SKM-1 treated with dmso at 0.1 percent for 144 hours (cell line): ENCODE data around the gene NUCKS1.
"Not testable (repeated sequence)": the region's sequence is repeated elsewhere in the genome, so short reads cannot be mapped to it uniquely, and the experiment has no call there.

ENCODE experiments used
- DNase-seq: peaks from one replicate; lab custom pipeline; 2025; ENCODE audit not compliant: unreplicated experiment; lab: John Stamatoyannopoulos, UW

NUCKS1 gene

DNA sequence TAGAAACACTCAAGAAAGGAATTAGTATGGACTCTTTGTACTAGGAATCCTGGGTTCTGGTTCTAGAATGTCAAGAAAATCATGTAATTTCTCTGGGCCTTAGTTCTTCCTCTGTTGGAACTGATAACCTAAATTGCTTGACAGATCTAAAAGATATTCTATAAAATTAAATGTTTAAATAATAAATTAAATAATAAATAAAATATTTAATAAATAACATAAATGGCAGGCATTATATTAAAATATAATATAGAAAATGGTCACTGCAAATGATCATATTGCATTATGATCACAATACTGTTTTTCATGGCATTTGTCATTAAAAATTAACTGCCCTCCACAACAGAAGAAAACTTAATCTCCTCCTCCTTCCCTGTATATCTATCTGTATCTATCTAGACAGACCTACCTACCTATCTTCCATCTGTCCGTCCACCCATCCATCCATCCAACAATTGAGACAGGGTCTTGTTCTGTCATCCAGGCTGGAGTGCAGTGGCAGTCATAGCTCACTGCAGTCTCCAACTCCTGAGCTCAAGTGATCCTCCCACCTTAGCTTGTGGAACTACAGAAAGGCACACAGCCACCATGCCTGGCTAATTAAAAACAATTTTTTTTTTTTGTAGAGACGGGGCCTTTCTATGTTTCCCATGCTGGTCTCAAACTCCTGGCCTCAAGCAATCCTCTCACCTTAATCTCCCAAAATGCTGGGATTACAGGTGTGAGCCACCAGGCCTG, 16.4 kb downstream of the NUCKS1 start:
- DNase-seq, result no peak

DNA sequence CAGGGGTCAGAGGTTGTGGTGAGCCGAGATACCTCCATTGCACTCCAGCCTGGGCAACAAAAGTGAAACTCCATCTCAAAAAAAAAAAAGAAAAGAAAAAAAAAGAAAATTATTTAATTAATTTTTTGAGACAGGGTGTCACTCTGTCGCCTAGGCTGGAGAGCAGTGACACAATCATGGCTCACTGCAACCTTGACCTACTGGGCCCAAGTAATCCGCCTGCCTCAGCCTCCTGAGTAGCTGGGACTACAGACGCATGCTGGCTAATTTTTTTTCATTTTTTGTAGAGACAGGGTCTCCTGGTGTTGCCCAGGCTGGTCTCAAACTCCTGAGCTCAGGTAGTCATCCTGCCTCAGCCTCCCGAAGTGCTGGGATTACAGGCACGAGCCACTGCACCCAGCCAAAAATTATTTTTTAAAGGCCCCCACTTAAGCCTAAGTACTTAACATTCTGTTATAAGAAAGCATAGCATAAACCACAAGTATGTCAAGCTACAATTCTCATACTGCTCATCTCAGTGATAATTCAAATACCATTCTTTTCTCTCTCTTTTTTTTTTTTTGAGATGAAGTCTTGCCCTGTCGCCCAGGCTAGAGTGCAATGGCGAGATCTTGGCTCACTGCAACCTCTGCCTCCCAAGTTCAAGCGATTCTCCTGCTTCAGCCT, 19.9 kb downstream of the NUCKS1 start:
- DNase-seq, result no peak

GRCh38 chr1:205726619-205727125, 23.3 kb downstream of the NUCKS1 start:
- no peak for DNase-seq

DNA sequence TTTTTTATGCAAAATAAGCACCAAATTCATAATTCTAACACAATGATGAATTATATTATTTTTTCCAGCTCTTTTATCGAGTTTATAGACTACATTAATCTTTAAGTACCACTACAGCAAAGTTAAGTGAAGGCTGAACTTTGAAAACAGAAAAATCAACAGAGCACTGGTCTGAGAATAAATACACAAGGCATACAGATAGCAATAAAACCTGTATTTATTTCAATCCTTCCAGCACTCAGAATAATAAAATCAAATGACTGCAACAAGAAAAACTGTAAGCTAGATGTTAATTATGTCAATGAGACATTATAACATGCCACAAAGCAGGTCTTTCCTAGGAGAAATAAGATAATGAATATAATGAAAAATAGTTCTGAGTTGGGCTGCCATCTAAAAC, 24.5 kb downstream of the NUCKS1 start:
- no peak for DNase-seq

DNA sequence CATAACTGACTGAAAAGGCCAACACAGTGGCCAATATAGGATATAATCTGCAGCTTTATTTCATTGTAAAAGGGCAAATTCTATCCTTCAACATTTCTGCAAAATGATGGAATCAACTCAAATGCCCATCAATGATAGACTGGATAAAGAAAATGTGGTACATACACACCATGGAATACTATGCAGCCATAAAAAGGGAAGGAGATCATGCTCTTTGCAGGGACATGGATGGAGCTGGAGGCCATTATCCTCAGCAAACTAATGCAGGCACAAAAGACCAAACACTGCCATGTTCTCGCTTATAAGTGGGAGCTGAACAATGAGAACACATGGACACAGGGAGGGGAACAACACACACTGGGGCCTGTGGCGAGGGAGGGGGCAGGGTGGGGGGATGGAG, 29.2 kb downstream of the NUCKS1 start:
- DNase-seq, result not testable (repeated sequence)

GRCh38 chr1:205719762-205720161, 30.2 kb downstream of the NUCKS1 start:
- no peak for DNase-seq

- no peak for DNase-seq
Observed at GRCh38 chr1:205719015-205719414, 31.0 kb downstream of the NUCKS1 start.

- no peak for DNase-seq
Observed at GRCh38 chr1:205716371-205717132, 33.4 kb downstream of the NUCKS1 start.

GRCh38 chr1:205715628-205716027, 34.4 kb downstream of the NUCKS1 start:
- peak; percentile 70 for DNase-seq

DNA sequence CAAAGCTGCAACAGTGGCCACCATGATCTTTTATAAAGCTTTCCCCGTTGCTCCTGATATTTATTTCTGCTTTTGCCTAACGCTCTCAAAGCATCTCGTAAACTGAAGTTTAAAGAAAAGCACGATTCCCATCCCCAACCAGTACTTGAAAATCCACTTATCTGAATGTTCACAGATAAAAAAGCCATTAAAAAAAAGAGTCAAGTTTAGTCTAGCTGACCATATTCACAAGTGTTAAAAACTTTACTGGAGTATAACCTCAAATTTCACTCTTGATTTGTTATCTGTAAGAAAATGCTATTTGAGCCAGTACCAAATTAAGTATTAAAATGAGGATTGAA, 35.1 kb downstream of the NUCKS1 start:
- no peak for DNase-seq

GRCh38 chr1:205714190-205714905, 35.6 kb downstream of the NUCKS1 start:
- peak; percentile 56 for DNase-seq

GRCh38 chr1:205711105-205712048, 38.6 kb downstream of the NUCKS1 start:
- DNase-seq, result peak; percentile 88

DNA sequence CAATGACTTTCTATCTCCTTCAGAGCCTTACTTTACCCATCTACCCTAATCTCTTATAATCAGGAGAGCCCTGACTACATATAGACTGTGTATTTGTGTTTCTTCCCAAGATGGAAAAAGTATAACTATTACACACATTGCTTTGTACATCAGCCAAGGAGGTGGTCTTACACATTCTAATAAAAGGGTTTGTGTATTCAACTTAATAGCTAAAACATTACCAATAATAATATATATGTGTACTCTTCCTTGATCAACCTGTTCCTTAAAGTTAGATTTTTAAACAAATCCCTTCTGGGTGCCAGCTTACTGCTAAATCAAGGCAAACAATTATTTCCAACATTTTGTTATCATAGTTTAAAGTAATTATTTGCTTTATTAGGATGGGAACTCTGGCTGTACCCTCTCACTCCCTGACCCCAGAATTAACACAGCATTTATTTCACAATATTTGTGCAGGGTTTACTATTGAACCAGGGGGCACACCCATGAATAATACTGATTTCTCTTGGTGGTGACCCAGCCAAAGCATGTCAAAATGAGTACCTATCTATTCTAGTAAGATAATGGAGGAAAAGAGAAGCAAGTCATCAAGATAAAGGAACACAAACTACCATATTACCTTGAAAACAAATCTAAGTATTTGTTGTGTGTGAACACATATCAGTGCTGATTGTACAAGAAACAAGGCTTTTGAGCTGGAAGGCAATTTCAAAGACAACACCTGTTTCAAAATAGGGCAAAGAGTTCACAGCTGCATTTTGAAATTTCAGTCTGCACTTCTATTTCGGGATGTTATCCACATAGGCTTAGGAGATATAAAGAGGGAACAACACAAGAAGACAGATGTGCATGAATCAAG, 39.5 kb downstream of the NUCKS1 start:
- no peak for DNase-seq

DNA sequence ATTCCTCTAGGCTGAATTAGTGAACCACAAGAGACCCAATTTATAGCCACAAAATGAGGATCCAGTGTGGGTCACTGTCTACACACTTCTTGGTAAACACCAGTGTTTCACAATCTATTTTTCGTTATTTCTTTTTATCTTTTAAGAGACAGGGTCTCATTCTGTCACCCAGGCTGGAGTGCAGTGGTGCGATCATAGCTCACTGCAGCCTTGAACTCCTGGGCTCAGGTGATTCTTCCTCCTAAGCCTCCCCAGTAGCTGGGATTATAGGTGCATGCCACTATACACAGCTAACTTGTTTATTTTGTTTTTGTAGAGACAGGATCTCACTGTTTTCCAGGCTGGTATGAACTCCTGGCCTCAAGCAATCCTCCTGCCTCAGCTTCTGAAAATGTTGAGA, 40.3 kb downstream of the NUCKS1 start:
- no peak for DNase-seq

DNA sequence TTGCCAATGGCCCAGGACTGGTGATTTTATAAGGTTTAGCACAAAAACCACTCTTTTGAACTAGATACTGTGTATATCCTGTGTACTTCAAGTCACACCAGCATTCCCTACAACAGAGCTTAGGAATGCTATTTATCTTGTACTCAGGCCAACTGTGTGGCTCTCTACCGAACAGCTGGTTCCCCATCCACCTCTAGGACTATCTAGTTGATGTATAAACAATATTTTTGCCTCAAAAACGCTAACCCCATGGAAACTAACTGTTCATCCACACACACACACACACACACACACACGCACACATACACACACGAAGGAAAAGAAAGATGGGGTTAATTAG, 41.0 kb downstream of the NUCKS1 start:
- no peak for DNase-seq

DNA sequence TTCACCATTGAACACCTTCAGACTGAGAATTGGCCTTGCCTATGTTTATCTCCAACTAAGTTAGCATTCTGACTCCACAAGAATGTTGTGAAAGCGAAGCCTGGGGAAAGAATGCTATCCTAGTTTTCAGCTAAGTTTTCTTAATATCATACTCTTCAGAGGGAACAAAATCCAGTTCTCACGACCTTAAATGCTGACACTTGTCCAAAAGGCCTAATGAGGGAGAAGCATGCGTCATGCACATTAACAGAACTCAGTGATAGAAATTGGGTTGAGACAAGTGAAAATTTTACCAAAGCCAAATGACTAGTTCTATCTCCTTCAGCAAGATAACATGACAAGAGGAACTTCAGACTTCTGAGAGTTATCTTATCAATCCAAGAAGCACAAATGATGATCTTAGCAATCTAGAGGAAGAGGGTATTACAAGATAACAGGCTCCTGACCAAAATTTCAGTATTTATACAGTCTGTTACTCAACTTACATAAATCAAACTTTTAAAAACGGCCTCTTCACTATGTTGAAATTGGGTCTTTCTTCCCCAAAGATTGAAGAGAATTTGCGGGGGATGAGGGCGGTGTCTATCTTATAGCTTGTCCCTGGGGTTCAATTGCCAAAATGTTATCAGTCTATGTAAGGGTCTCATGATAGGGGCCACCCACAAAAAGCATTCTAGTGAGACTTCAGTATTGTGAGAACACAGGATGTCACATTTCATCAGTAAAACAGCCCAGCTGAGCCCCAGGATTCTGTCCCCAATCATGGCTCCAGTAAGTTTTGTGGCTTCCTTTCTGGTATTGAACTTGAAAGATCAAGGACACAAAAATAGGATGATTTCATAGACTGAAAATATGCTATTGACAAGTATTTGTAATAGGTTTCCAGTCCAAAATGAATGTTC, 43.1 kb downstream of the NUCKS1 start:
- DNase-seq, result peak; percentile 37

DNA sequence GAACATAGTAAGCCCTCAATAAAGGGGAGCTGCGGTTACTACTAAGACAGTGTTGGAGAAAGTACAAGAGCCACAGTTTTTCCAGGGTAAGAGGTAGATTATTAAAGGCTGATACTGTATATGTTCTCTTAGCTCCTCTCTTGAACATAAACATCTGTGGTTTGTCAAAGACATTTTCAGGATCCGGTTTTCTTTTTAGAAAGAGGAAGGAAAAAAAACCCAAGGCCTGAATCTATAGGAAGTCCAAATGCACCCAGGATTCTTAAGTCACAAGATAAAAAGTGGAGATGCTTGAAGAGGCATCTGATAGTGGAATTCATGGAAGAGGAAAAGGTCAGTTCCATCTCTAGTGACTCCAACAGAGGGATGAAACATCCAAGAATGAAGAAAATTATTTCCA, 45.1 kb downstream of the NUCKS1 start:
- DNase-seq, result peak; percentile 65

DNA sequence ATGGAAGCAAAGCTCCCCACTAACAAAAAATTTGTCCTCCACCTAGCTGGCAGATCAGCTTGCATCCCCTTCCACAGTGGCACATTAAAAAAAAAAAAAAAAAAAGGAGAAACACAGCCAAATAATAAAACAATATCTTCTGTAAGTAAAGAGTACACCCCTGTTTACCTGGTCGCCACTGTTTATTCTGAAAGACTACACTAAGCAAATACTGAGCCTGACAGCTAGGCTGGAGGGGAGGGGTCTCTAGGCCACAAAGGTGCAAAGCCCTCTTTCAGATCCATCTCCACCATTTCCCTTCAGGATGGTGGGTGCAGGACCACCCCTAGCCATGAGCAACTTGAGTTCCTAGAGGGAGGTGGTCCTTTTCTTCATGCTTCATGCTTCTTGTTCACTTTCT, 46.9 kb downstream of the NUCKS1 start:
- no peak for DNase-seq
